Parathyroid adenoma (tissue), 2 donors: Measurements from ENCODE around the gene FAM135A.
A peak's percentile ranks its signal among the peaks of the same experiment; 100 is the strongest.

Source experiments
- H2AFZ ChIP-seq: fragments of 300-600 bp; sonication (generic); one replicate; pipeline ENCODE4 v1.7.0; 2017; ENCODE audit warnings: antibody characterized with exemption, mild to moderate bottlenecking
- H3K27ac ChIP-seq: fragments of 300-600 bp; sonication (generic); one replicate; pipeline ENCODE4 v1.7.0; 2017
- H3K27me3 ChIP-seq: fragments of 300-600 bp; sonication (generic); one replicate; pipeline ENCODE4 v1.7.0; 2017; ENCODE audit warnings: low read length; ENCODE audit not compliant: control insufficient read depth, insufficient read depth
- H3K36me3 ChIP-seq: fragments of 300-600 bp; sonication (generic); one replicate; pipeline ENCODE4 v1.7.0; 2017; ENCODE audit warnings: low read length; ENCODE audit not compliant: control insufficient read depth, insufficient read depth
- H3K4me1 ChIP-seq: fragments of 300-600 bp; sonication (generic); one replicate; pipeline ENCODE4 v1.7.0; 2017; ENCODE audit warnings: control low read depth
- H3K4me2 ChIP-seq: fragments of 300-600 bp; sonication (generic); one replicate; pipeline ENCODE4 v1.7.0; 2017; ENCODE audit warnings: low read length
- H3K4me3 ChIP-seq: fragments of 300-600 bp; sonication (generic); one replicate; pipeline ENCODE4 v1.7.0; 2017; ENCODE audit warnings: low read depth, low read length
- H3K79me2 ChIP-seq: fragments of 300-600 bp; sonication (generic); one replicate; pipeline ENCODE4 v1.7.0; 2017; ENCODE audit warnings: control low read depth
- H3K9ac ChIP-seq: fragments of 300-600 bp; sonication (generic); one replicate; pipeline ENCODE4 v1.7.0; 2017; ENCODE audit warnings: mild to moderate bottlenecking
- H3K9me3 ChIP-seq: fragments of 300-600 bp; sonication (generic); one replicate; pipeline ENCODE4 v1.7.0; 2017; ENCODE audit warnings: low read length; ENCODE audit not compliant: control insufficient read depth
- TF ChIP-seq, protein P1 (sequence below): fragments of 300-600 bp; sonication (generic); IDR thresholded peaks from one replicate; pipeline ENCODE4 v1.7.0; 2017; ENCODE audit warnings: antibody characterized with exemption, mild to moderate bottlenecking
- donor health status: primary hyperparathyroidism.

The FAM135A gene

DNA sequence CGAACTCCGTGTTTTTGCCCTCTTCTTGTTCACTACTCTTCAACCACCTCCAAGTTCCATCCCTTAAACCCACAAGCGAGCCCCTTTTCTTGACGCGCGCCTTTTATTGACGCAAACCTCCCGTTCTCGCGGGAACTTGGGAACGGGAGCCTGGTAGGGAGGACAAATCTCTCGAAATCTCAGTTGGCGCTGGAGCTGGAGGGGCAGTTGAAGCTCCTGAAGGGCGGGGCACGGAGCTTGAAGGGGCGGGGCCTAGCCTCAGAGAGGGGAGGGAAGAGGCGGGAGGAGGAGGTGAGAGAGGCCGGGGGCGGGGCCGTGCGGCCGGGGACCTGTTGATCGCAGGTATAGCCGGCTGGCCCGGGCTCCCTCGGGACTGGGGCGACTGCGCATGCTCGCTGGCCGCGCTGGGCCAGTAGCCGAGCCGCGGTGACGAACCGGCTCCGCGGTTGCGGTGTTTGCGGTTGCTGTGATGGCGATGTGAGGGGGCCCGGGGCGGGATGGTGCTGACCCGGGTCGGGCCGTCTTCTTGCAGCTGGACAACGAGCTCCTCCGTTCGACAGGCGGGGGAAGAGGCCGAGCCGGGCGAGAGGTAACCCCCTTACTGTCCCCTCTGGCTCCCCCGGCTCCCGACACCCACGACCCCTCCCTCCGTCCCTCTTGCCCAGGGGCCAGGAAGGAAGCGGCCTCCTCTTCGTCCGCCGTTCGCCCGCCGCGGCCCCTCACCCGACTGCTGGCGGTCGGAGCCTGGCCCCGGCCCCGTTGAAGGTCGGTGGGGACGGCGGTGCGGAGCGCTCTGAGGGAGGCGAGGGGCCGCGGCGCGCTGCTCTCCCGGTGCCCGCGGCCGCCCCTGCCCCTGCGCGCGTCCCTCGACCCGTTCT is at the start of gene FAM135A:
Gene FAM135A (plus strand): TSS at position 395 of the 878 bp plus-strand sequence. CDS start 14,835 bp downstream, outside the sequence.
- no peaks in the 10 kb centered on the region for H3K9me3 ChIP-seq
- H3K27me3 ChIP-seq, result no peaks in the 10 kb centered on the region
- peak within 1 kb of the TSS; percentile 68 for H3K27ac ChIP-seq
- peaks cover 1% of the 10 kb centered on the region for H3K79me2 ChIP-seq
- peak within 1 kb of the TSS; percentile 100 for H2AFZ ChIP-seq
- peaks cover 3% of the 10 kb centered on the region for H3K4me1 ChIP-seq
- peak within 1 kb of the TSS; percentile 71 for H3K4me3 ChIP-seq
- peak within 1 kb of the TSS; percentile 75 for H3K9ac ChIP-seq
- TF ChIP-seq, protein P1, sequence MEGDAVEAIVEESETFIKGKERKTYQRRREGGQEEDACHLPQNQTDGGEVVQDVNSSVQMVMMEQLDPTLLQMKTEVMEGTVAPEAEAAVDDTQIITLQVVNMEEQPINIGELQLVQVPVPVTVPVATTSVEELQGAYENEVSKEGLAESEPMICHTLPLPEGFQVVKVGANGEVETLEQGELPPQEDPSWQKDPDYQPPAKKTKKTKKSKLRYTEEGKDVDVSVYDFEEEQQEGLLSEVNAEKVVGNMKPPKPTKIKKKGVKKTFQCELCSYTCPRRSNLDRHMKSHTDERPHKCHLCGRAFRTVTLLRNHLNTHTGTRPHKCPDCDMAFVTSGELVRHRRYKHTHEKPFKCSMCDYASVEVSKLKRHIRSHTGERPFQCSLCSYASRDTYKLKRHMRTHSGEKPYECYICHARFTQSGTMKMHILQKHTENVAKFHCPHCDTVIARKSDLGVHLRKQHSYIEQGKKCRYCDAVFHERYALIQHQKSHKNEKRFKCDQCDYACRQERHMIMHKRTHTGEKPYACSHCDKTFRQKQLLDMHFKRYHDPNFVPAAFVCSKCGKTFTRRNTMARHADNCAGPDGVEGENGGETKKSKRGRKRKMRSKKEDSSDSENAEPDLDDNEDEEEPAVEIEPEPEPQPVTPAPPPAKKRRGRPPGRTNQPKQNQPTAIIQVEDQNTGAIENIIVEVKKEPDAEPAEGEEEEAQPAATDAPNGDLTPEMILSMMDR, result no peak
- H3K36me3 ChIP-seq, result no peaks in the 10 kb centered on the region
- peak within 1 kb of the TSS; percentile 90 for H3K4me2 ChIP-seq

DNA sequence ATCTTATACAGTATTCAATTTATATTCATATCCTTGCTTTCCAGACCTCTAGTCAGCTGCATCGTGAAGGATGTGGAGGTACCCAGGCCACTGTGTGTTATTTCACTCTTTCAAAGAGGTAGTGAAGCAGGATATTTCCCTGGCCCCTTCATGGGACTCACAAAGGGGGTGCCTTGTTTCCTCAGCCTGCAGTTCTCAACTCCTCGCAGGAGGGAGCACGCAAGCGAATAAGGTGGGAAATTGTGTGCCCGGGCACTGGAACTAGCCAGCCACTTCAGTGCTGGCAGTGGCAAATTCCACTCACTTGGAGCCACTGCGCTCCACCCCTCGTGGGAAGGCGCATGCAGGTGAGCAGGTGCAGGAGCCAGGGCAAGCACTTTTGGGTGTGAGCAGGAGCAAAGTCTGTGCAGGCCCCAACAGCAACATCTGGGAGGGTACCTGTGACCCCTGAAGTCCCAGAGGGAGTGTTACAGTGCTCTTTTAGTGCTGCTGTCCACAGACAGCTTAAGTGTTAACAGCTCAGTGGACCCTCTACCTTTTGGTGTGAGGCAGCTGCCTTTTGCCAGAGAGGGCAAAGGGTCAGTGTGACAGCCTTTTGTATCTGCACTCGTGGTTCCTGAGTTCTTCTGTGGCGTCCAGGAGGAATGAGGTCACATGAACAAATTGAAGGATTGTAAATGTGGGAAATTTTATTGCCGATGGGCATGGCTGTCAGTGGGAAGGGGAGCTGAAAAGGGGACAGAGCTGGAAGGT is 49.4 kb upstream of the FAM135A start:
- TF ChIP-seq, protein P1, result no peak
- Histone ChIP-seq H3K9ac (no peak overlapping the region), H3K4me3 (no peak overlapping the region), H3K9me3 (no peaks in the 10 kb centered on the region), H2AFZ (no peak overlapping the region), H3K4me2 (no peak overlapping the region), H3K27ac (no peak overlapping the region), H3K27me3 (no peaks in the 10 kb centered on the region), H3K79me2 (no peaks in the 10 kb centered on the region), H3K36me3 (no peaks in the 10 kb centered on the region), H3K4me1 (no peaks in the 10 kb centered on the region)

DNA sequence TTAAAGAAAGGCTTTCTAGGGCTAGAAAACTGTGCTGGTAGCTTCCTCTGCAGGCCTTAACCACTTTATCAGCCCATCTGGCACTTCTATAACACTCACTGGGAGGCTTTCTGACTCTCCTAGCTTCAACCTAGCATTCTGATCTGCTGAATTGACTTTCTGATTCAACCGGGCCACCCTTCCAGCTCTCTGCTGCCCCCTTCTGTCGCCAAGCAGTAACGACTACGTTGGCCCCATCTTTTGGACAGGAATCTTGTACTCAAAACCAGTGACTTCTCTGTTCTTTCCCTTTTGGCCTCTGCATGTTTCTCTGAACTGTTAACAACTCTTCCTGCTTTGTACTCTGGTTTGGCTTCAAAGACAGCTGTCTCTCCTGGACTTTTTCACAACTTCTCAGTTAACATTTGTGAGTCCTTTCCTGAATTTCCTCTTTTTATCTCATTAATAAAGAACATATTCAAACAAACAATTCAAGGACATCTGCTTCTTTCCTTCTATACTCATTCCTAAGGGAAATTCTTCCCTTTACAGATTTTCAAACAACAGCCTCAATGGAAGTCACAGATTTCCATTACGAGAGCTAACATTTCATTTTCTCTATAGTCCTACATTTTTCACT is 43.9 kb upstream of the FAM135A start:
- no peaks in the 10 kb centered on the region for H3K9me3 ChIP-seq
- TF ChIP-seq, protein P1, result peak; percentile 93
- no peaks in the 10 kb centered on the region for H3K27me3 ChIP-seq
- H3K27ac ChIP-seq, result no peak overlapping the region
- H3K4me1 ChIP-seq, result no peaks in the 10 kb centered on the region
- H3K36me3 ChIP-seq, result no peaks in the 10 kb centered on the region
- peak overlapping the region; percentile 14 for H2AFZ ChIP-seq
- H3K79me2 ChIP-seq, result no peaks in the 10 kb centered on the region
- no peak overlapping the region for H3K4me3 ChIP-seq
- no peak overlapping the region for H3K4me2 ChIP-seq
- H3K9ac ChIP-seq, result no peak overlapping the region

DNA sequence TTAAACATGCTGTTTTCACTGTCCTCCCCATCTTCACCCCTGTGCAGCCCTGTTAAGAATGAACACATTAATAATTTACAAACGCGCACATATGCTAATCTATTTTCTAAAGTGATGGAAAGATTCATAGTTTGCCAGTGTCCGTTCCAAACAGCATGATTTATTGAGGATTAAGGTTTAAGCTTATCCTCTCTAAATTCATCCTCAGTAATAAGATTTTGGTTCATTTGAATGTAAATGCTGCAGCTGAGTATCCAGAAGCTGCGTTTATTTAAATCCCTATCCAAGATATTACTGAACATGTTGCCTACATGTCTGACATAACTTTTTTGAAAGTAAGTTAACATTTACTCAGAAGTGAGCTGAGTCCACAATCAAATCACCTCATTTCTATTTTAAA is 42.8 kb upstream of the FAM135A start:
- no peak overlapping the region for H3K27ac ChIP-seq
- no peak overlapping the region for H3K4me2 ChIP-seq
- no peak overlapping the region for H3K9ac ChIP-seq
- no peak overlapping the region for H3K4me3 ChIP-seq
- H3K79me2 ChIP-seq, result no peaks in the 10 kb centered on the region
- no peak overlapping the region for H2AFZ ChIP-seq
- TF ChIP-seq, protein P1, result no peak
- H3K4me1 ChIP-seq, result no peaks in the 10 kb centered on the region
- no peaks in the 10 kb centered on the region for H3K36me3 ChIP-seq
- H3K9me3 ChIP-seq, result no peaks in the 10 kb centered on the region
- H3K27me3 ChIP-seq, result no peaks in the 10 kb centered on the region
